A673 (cell line): ENCODE measurements around the gene OSCAR. TPM values are rescaled to one million over a fixed set of nuclear protein-coding genes. Genes with fewer than 3 reads are reported as not detected.

Experiments used
- BruUV-seq: library from RNA; stranded (reverse); fragments of 400-500 nt; replicated peaks from 2 replicates; lab custom pipeline; 2021; lab: Mats Ljungman, UMichigan
- CTCF ChIA-PET: fragments of 300-600 bp; sonication (Branson Sonifier 250); formaldehyde crosslinking; loops from one replicate; lab custom pipeline; 2022; ENCODE audit warnings: antibody characterized with exemption; lab: Charles Lee
- POLR2A ChIA-PET: fragments of 300-600 bp; sonication (Branson Sonifier 250); formaldehyde crosslinking; loops from one replicate; lab custom pipeline; 2022; ENCODE audit warnings: antibody characterized with exemption; ENCODE audit not compliant: low non-redundant PET; lab: Charles Lee
- DNase-seq: peaks from one replicate; pipeline ENCODE4 v3.0.0-alpha.2; 2015; ENCODE audit warnings: low spot score
- H3K27ac ChIP-seq: fragments of 200-600 bp; sonication (generic); 2 replicates; pipeline ENCODE4 v1.5.1; 2016; ENCODE audit warnings: mixed run types, low read depth, mild to moderate bottlenecking, mixed read lengths, antibody characterized with exemption, low read length; ENCODE audit not compliant: poor library complexity, severe bottlenecking
- H3K27me3 ChIP-seq: fragments of 200-600 bp; sonication (generic); replicated peaks from 2 replicates; pipeline ENCODE4 v1.6.1; 2017; ENCODE audit warnings: mixed run types, low read depth, mild to moderate bottlenecking, mixed read lengths, antibody characterized with exemption, low read length; ENCODE audit not compliant: insufficient read depth, poor library complexity
- H3K36me3 ChIP-seq: fragments of 200-600 bp; sonication (generic); 2 replicates; pipeline ENCODE4 v1.6.1; 2016; ENCODE audit warnings: mixed run types, mild to moderate bottlenecking, mixed read lengths, antibody characterized with exemption, low read length; ENCODE audit not compliant: insufficient read depth, poor library complexity, severe bottlenecking
- H3K4me1 ChIP-seq: fragments of 200-600 bp; sonication (generic); 2 replicates; pipeline ENCODE4 v1.6.1; 2017; ENCODE audit warnings: mixed run types, mild to moderate bottlenecking, mixed read lengths, antibody characterized with exemption, low read length; ENCODE audit not compliant: insufficient read depth, poor library complexity, severe bottlenecking
- H3K4me3 ChIP-seq: fragments of 200-600 bp; sonication (generic); 2 replicates; pipeline ENCODE4 v1.5.1; 2016; ENCODE audit warnings: low read depth, mixed run types, mild to moderate bottlenecking, mixed read lengths, low read length; ENCODE audit not compliant: poor library complexity, severe bottlenecking
- H3K9me3 ChIP-seq: fragments of 200-600 bp; sonication (generic); 2 replicates; pipeline ENCODE4 v1.6.1; 2016; ENCODE audit warnings: mixed run types, low read depth, mild to moderate bottlenecking, mixed read lengths, antibody characterized with exemption, low read length; ENCODE audit not compliant: poor library complexity, severe bottlenecking
- CTCF ChIP-seq: fragments of 300-800, 200-600 bp; sonication (generic); conservative IDR thresholded peaks from 2 replicates; pipeline ENCODE4 v1.5.1; 2017; ENCODE audit warnings: low read depth, mild to moderate bottlenecking, antibody characterized with exemption, low read length, moderate library complexity, mixed read lengths
- EZH2 ChIP-seq: fragments of 200-600 bp; sonication (generic); IDR thresholded peaks from 2 replicates; pipeline ENCODE4 v1.6.1; 2017; ENCODE audit warnings: borderline replicate concordance, low read depth, mild to moderate bottlenecking, mixed read lengths, antibody characterized with exemption, low read length; ENCODE audit not compliant: poor library complexity, severe bottlenecking
- intact Hi-C: fragments of 100-400 bp; cut with micrococcal nuclease; formaldehyde crosslinking; loops from one replicate; pipeline ENCODE4 v1.10.0; 2022; ENCODE audit not compliant: unreplicated experiment
- total RNA-seq: library from RNA; stranded (reverse); gene quantifications from 2 replicates; pipeline ENCODE4 v1.2.3, GENCODE V29; 2021

The OSCAR gene
- total RNA-seq, 1 experiment from 2014 or later = 0.47 TPM

- ChIA-PET CTCF (no interaction called here), POLR2A (no interaction called here)
- BruUV-seq = no TSS peak
- no peak overlapping the region for H3K4me3 ChIP-seq
- H3K27ac ChIP-seq = no peak overlapping the region
- TF ChIP-seq EZH2 = no peak
- no peak for TF ChIP-seq CTCF
- DNase-seq = peak; percentile 87
- intact Hi-C loops = no loop called here
- H3K4me1 ChIP-seq = no peaks in the 10 kb centered on the region
- no peaks in the 10 kb centered on the region for H3K27me3 ChIP-seq
- peaks cover 17% of the 10 kb centered on the region for H3K36me3 ChIP-seq
- H3K9me3 ChIP-seq = no peaks in the 10 kb centered on the region
Observed at GRCh38 chr19:54133312-54133956, 32.8 kb upstream of the OSCAR start.

- ChIA-PET POLR2A (no interaction called here), CTCF (no interaction called here)
- H3K4me3 ChIP-seq = no peak overlapping the region
- DNase-seq = no peak
- peaks cover 40% of the 10 kb centered on the region for H3K36me3 ChIP-seq
- no peaks in the 10 kb centered on the region for H3K4me1 ChIP-seq
- H3K27ac ChIP-seq = no peak overlapping the region
- TF ChIP-seq EZH2 = no peak
- no peak for TF ChIP-seq CTCF
- no peaks in the 10 kb centered on the region for H3K27me3 ChIP-seq
- intact Hi-C loops = no loop called here
- H3K9me3 ChIP-seq = no peaks in the 10 kb centered on the region
- BruUV-seq = no TSS peak
Observed at GRCh38 chr19:54129617-54129996, 29.0 kb upstream of the OSCAR start.

- no peak for TF ChIP-seq EZH2
- TF ChIP-seq CTCF = no peak
- intact Hi-C loops = no loop called here
- no peaks in the 10 kb centered on the region for H3K9me3 ChIP-seq
- H3K27ac ChIP-seq = no peak overlapping the region
- H3K27me3 ChIP-seq = no peaks in the 10 kb centered on the region
- H3K4me1 ChIP-seq = no peaks in the 10 kb centered on the region
- no TSS peak for BruUV-seq
- no peak overlapping the region for H3K4me3 ChIP-seq
- peaks cover 46% of the 10 kb centered on the region for H3K36me3 ChIP-seq
- ChIA-PET POLR2A (no interaction called here), CTCF (no interaction called here)
- DNase-seq = no peak
Observed at GRCh38 chr19:54128796-54129616, 28.4 kb upstream of the OSCAR start.
